K562 (cell line): ENCODE results near the gene STAT6. TPM values are rescaled to one million over a fixed set of nuclear protein-coding genes. Genes with fewer than 3 reads are reported as not detected.

Experiments
- BDP1 ChIP-seq: IDR thresholded peaks from 3 replicates; pipeline ENCODE4 v1.6.1; 2011; ENCODE audit not compliant: insufficient read length, insufficient read depth
- CC2D1A ChIP-seq: fragments of 450-650 bp; IDR thresholded peaks from 2 replicates; pipeline ENCODE4 v1.6.1; 2017; ENCODE audit warnings: mild to moderate bottlenecking
- CHD4 ChIP-seq: fragments of 200-600 bp; sonication (generic); IDR thresholded peaks from 3 replicates; pipeline ENCODE4 v1.6.1; 2012; ENCODE audit warnings: low read depth, mild to moderate bottlenecking, mixed read lengths, low read length, inconsistent platforms; ENCODE audit not compliant: insufficient read depth, insufficient replicate concordance, poor library complexity, severe bottlenecking
- E4F1 ChIP-seq: fragments of 250-450 bp; sonication (Bioruptor Pico); IDR thresholded peaks from 2 replicates; pipeline ENCODE4 v1.5.0; 2021; ENCODE audit warnings: mild to moderate bottlenecking, borderline replicate concordance
- EZH2 ChIP-seq: IDR thresholded peaks from 2 replicates; pipeline ENCODE4 v1.6.1; 2012; ENCODE audit warnings: low read depth, mild to moderate bottlenecking, inconsistent platforms, low read length, borderline replicate concordance
- MAFK ChIP-seq: IDR thresholded peaks from 2 replicates; pipeline ENCODE4 v1.6.1; 2011; ENCODE audit warnings: low read length, improper control_type of control experiment
- MCM5 ChIP-seq: fragments of 450-650 bp; IDR thresholded peaks from 2 replicates; pipeline ENCODE4 v1.6.1; 2016; ENCODE audit warnings: low read depth
- POLR2H ChIP-seq: IDR thresholded peaks from 2 replicates; pipeline ENCODE4 v1.6.1; 2016; ENCODE audit warnings: missing genetic modification characterization, low read depth, mild to moderate bottlenecking, control low read depth, missing compliant biosample characterization, moderate library complexity
- SAFB ChIP-seq: fragments of 200-400 bp; formaldehyde crosslinking; IDR thresholded peaks from 2 replicates; pipeline ENCODE4 v1.6.1; 2017; ENCODE audit warnings: low read depth, low read length, borderline replicate concordance
- SRF ChIP-seq, 2 experiments: fragments of 250-450, 450-650 bp in 1 of 2; sonication (Bioruptor Pico) in 1 of 2; sonication (generic) in 1 of 2; formaldehyde crosslinking; IDR thresholded peaks; 2 replicates each; pipeline versions ENCODE4 v1.5.0 to v1.5.1; 2020 to 2022; ENCODE audit warnings: mild to moderate bottlenecking in 1 of 2, missing genetic modification reagents in 1 of 2
- ZFP1 ChIP-seq: fragments of 450-650 bp; formaldehyde crosslinking; IDR thresholded peaks from 2 replicates; pipeline ENCODE4 v1.4.0; 2020; ENCODE audit warnings: mild to moderate bottlenecking, mixed read lengths
- ZMIZ1 ChIP-seq, 2 experiments: fragments of 150-350 bp in 1 of 2; IDR thresholded peaks; 2 replicates each; pipeline ENCODE4 v1.6.1; 2012 to 2016; ENCODE audit warnings: low read depth in 2 of 2, low read length in 2 of 2, mild to moderate bottlenecking in 1 of 2, moderate library complexity in 1 of 2
- ZNF274 ChIP-seq: IDR thresholded peaks from 2 replicates; pipeline ENCODE4 v1.6.1; 2011; ENCODE audit warnings: low read depth, mild to moderate bottlenecking, low read length, moderate library complexity, borderline replicate concordance
- ZNF668 ChIP-seq: fragments of 250-450 bp; sonication (Bioruptor Pico); IDR thresholded peaks from 2 replicates; pipeline ENCODE4 v1.8.0; 2022; ENCODE audit warnings: mild to moderate bottlenecking, inconsistent platforms
- ZSCAN32 ChIP-seq: fragments of 450-650 bp; formaldehyde crosslinking; IDR thresholded peaks from 2 replicates; pipeline ENCODE4 v1.4.0; 2020; ENCODE audit warnings: mild to moderate bottlenecking, moderate library complexity
- polyA plus RNA-seq, 8 experiments: library from polyadenylated mRNA; depleted of rRNA in 4 of 8; stranded (reverse) in 5 of 8; unstranded in 3 of 8; fragments of >200 nt; fragmentation: Nextera tagmentation in 2 of 8; fragmentation: Illumina TruSeq in 1 of 8; extraction: Ambion mirVana in 2 of 8; extraction: Trizol in 1 of 8; gene quantifications; 2 replicates each; pipeline versions ENCODE4 v1.2.1 to v1.2.3, GENCODE V29; 2011 to 2014; ENCODE audit warnings: inconsistent platforms in 1 of 8, missing spikeins in 1 of 8
- total RNA-seq, 7 experiments: library from RNA; depleted of rRNA in 6 of 7; stranded (reverse); fragments of >200 nt in 6 of 7; fragmentation: Illumina TruSeq in 2 of 7; extraction: Trizol in 2 of 7; gene quantifications; 2 replicates each; pipeline versions ENCODE4 v1.2.1 to v1.2.3, GENCODE V29; 2011 to 2021; ENCODE audit warnings: low replicate concordance in 1 of 7

Gene STAT6
- total and polyA plus RNA-seq, 9 of the 15 experiments (the other 6 are each of a cell fraction or from before 2014, with no cell fraction given) = 2.4 to 49.5 (median 26.5) TPM

GRCh38 chr12:57110104-57111030 is 795 bp downstream of the STAT6 start (continued):
- TF ChIP-seq E4F1 (CRISPR knock-in tag) (no peak), BDP1 (no peak), ZFP1 (CRISPR knock-in tag) (no peak), CC2D1A (no peak), ZNF274 (no peak), SRF (CRISPR knock-in tag; IDR thresholded peaks at IDR 0.05) (peak in 1 of 2 experiments; percentile 44; a peak in 1 of 4 replicates), SAFB (no peak), EZH2 (no peak), MAFK (no peak), ZSCAN32 (CRISPR knock-in tag) (no peak), POLR2H (tag) (no peak), ZNF668 (CRISPR knock-in tag) (no peak), CHD4 (no peak), MCM5 (no peak), ZMIZ1 (IDR thresholded peaks at IDR 0.05; ENCODE audit: low read depth in 2 of 2, low read length in 2 of 2) (no peak)
